Activated naive CD8-positive, alpha-beta T cell treated with anti-CD3 and anti-CD28 coated beads for 36 hours (primary cell): Measurements from ENCODE around the gene CENPU. TPM values are rescaled to one million over a fixed set of nuclear protein-coding genes. Genes with fewer than 3 reads are reported as not detected.
"Not testable (repeated sequence)": the region's sequence is repeated elsewhere in the genome, so short reads cannot be mapped to it uniquely, and the experiment has no call there.

Experiments
- DNase-seq: peaks from one replicate; pipeline ENCODE4 v3.0.0; 2021
- H3K27ac Mint-ChIP-seq: one replicate; pipeline ENCODE4 v1.8.0; 2022; ENCODE audit warnings: mild to moderate bottlenecking, moderate library complexity, mixed read lengths
- H3K27me3 Mint-ChIP-seq: one replicate; pipeline ENCODE4 v1.8.0; 2022; ENCODE audit warnings: mild to moderate bottlenecking, mixed read lengths
- H3K36me3 Mint-ChIP-seq: one replicate; pipeline ENCODE4 v1.8.0; 2021; ENCODE audit warnings: mild to moderate bottlenecking, mixed read lengths
- H3K4me1 Mint-ChIP-seq: one replicate; pipeline ENCODE4 v1.8.0; 2021; ENCODE audit warnings: mixed read lengths
- H3K4me3 Mint-ChIP-seq: one replicate; pipeline ENCODE4 v1.8.0; 2022; ENCODE audit warnings: mild to moderate bottlenecking, moderate library complexity, mixed read lengths
- H3K9me3 Mint-ChIP-seq: one replicate; pipeline ENCODE4 v1.8.0; 2022; ENCODE audit warnings: mixed read lengths
- total RNA-seq, 2 experiments: library from RNA; stranded (reverse); gene quantifications; one replicate each; pipeline ENCODE4 v1.2.3, GENCODE V29; 2021

CENPU gene
- total RNA-seq, 2 experiments from 2014 or later = 75.0 to 77.9 TPM

GRCh38 chr4:184740980-184741391 is 7.1 kb upstream of the CENPU start:
- Mint-ChIP-seq H3K27me3 (no peaks in the 10 kb centered on the region), H3K27ac (no peak overlapping the region), H3K4me3 (no peak overlapping the region), H3K36me3 (no peaks in the 10 kb centered on the region), H3K4me1 (peaks cover 14% of the 10 kb centered on the region), H3K9me3 (peaks cover 1% of the 10 kb centered on the region)
- DNase-seq = no peak

GRCh38 chr4:184739575-184739974 is 5.7 kb upstream of the CENPU start:
- not testable (repeated sequence) for H3K27me3 Mint-ChIP-seq, H3K27ac Mint-ChIP-seq, H3K9me3 Mint-ChIP-seq, H3K4me3 Mint-ChIP-seq, DNase-seq, H3K36me3 Mint-ChIP-seq
- H3K4me1 Mint-ChIP-seq = peaks cover 13% of the 10 kb centered on the region

GRCh38 chr4:184734758-184735157 is 862 bp upstream of the CENPU start:
- peaks cover 4% of the 10 kb centered on the region for H3K27me3 Mint-ChIP-seq
- no peaks in the 10 kb centered on the region for H3K9me3 Mint-ChIP-seq
- peak overlapping the region; percentile 93 for H3K27ac Mint-ChIP-seq
- H3K36me3 Mint-ChIP-seq = peaks cover 19% of the 10 kb centered on the region
- peak overlapping the region; percentile 98 for H3K4me3 Mint-ChIP-seq
- no peak for DNase-seq
- peaks cover 23% of the 10 kb centered on the region for H3K4me1 Mint-ChIP-seq

GRCh38 chr4:184732126-184732525 is 1.8 kb downstream of the CENPU start:
- H3K27me3 Mint-ChIP-seq = peaks cover 4% of the 10 kb centered on the region
- peaks cover 15% of the 10 kb centered on the region for H3K4me1 Mint-ChIP-seq
- no peak for DNase-seq

GRCh38 chr4:184731056-184731455 is 2.8 kb downstream of the CENPU start:
- no peak for DNase-seq
- peaks cover 50% of the 10 kb centered on the region for H3K36me3 Mint-ChIP-seq
- no peaks in the 10 kb centered on the region for H3K9me3 Mint-ChIP-seq
- H3K4me3 Mint-ChIP-seq = no peak overlapping the region
- H3K27me3 Mint-ChIP-seq = peaks cover 4% of the 10 kb centered on the region
- H3K27ac Mint-ChIP-seq = no peak overlapping the region
- H3K4me1 Mint-ChIP-seq = peaks cover 15% of the 10 kb centered on the region

More at GRCh38 chr4:184732126-184732525, 1.8 kb downstream of the CENPU start:
- Mint-ChIP-seq H3K9me3 (no peaks in the 10 kb centered on the region), H3K4me3 (peak overlapping the region; percentile 98), H3K36me3 (peaks cover 41% of the 10 kb centered on the region), H3K27ac (peak overlapping the region; percentile 16)

GRCh38 chr4:184729946-184730345 is 4.0 kb downstream of the CENPU start:
- no peak overlapping the region for H3K4me3 Mint-ChIP-seq
- H3K36me3 Mint-ChIP-seq = peaks cover 57% of the 10 kb centered on the region
- peaks cover 15% of the 10 kb centered on the region for H3K4me1 Mint-ChIP-seq
- H3K27me3 Mint-ChIP-seq = peaks cover 4% of the 10 kb centered on the region
- DNase-seq = no peak
- no peaks in the 10 kb centered on the region for H3K9me3 Mint-ChIP-seq
- H3K27ac Mint-ChIP-seq = no peak overlapping the region

GRCh38 chr4:184728858-184729257 is 5.0 kb downstream of the CENPU start:
- DNase-seq = no peak
- H3K36me3 Mint-ChIP-seq = peaks cover 68% of the 10 kb centered on the region
- H3K27ac Mint-ChIP-seq = no peak overlapping the region

GRCh38 chr4:184727430-184727829 is 6.5 kb downstream of the CENPU start:
- H3K36me3 Mint-ChIP-seq = peaks cover 75% of the 10 kb centered on the region
- no peak overlapping the region for H3K27ac Mint-ChIP-seq

More at GRCh38 chr4:184728858-184729257, 5.0 kb downstream of the CENPU start:
- Mint-ChIP-seq H3K4me1 (peaks cover 12% of the 10 kb centered on the region), H3K27me3 (peaks cover 4% of the 10 kb centered on the region), H3K4me3 (no peak overlapping the region), H3K9me3 (no peaks in the 10 kb centered on the region)

GRCh38 chr4:184722798-184723197 is 11.1 kb downstream of the CENPU start:
- no peak overlapping the region for H3K27ac Mint-ChIP-seq
- H3K9me3 Mint-ChIP-seq = peaks cover 19% of the 10 kb centered on the region
- H3K36me3 Mint-ChIP-seq = peaks cover 88% of the 10 kb centered on the region
- no peaks in the 10 kb centered on the region for H3K27me3 Mint-ChIP-seq
- no peak for DNase-seq
- no peak overlapping the region for H3K4me3 Mint-ChIP-seq
- peaks cover 7% of the 10 kb centered on the region for H3K4me1 Mint-ChIP-seq

More at GRCh38 chr4:184727430-184727829, 6.5 kb downstream of the CENPU start:
- no peak overlapping the region for H3K4me3 Mint-ChIP-seq
- DNase-seq = no peak
- H3K9me3 Mint-ChIP-seq = no peaks in the 10 kb centered on the region
- no peaks in the 10 kb centered on the region for H3K27me3 Mint-ChIP-seq
- H3K4me1 Mint-ChIP-seq = peaks cover 7% of the 10 kb centered on the region

- Mint-ChIP-seq H3K36me3 (peaks cover 85% of the 10 kb centered on the region), H3K4me3 (no peak overlapping the region), H3K9me3 (peaks cover 19% of the 10 kb centered on the region), H3K27ac (no peak overlapping the region), H3K4me1 (peaks cover 7% of the 10 kb centered on the region), H3K27me3 (no peaks in the 10 kb centered on the region)
- no peak for DNase-seq
These were observed 12.6 kb downstream of the CENPU start for GRCh38 chr4:184721254-184721653.

- no peak overlapping the region for H3K4me3 Mint-ChIP-seq
- H3K27ac Mint-ChIP-seq = no peak overlapping the region
- H3K36me3 Mint-ChIP-seq = peaks cover 86% of the 10 kb centered on the region
- no peak for DNase-seq
- H3K27me3 Mint-ChIP-seq = no peaks in the 10 kb centered on the region
- H3K4me1 Mint-ChIP-seq = peaks cover 7% of the 10 kb centered on the region
- H3K9me3 Mint-ChIP-seq = peaks cover 19% of the 10 kb centered on the region
These were observed 14.5 kb downstream of the CENPU start for GRCh38 chr4:184719407-184719806.

GRCh38 chr4:184715526-184715925 is 18.4 kb downstream of the CENPU start:
- H3K27ac Mint-ChIP-seq = no peak overlapping the region
- no peak overlapping the region for H3K4me3 Mint-ChIP-seq
- no peaks in the 10 kb centered on the region for H3K27me3 Mint-ChIP-seq
- no peak for DNase-seq
- peaks cover 5% of the 10 kb centered on the region for H3K9me3 Mint-ChIP-seq
- H3K4me1 Mint-ChIP-seq = no peaks in the 10 kb centered on the region
- H3K36me3 Mint-ChIP-seq = peaks cover 71% of the 10 kb centered on the region

- Mint-ChIP-seq H3K4me3 (no peak overlapping the region), H3K27ac (no peak overlapping the region), H3K27me3 (no peaks in the 10 kb centered on the region), H3K9me3 (no peaks in the 10 kb centered on the region), H3K36me3 (peaks cover 67% of the 10 kb centered on the region), H3K4me1 (no peaks in the 10 kb centered on the region)
- DNase-seq = no peak
These were observed 20.0 kb downstream of the CENPU start for GRCh38 chr4:184713887-184714286.

GRCh38 chr4:184712322-184712721 is 21.6 kb downstream of the CENPU start:
- no peaks in the 10 kb centered on the region for H3K27me3 Mint-ChIP-seq
- H3K4me1 Mint-ChIP-seq = no peaks in the 10 kb centered on the region
- H3K36me3 Mint-ChIP-seq = peaks cover 65% of the 10 kb centered on the region
- no peak overlapping the region for H3K4me3 Mint-ChIP-seq
- no peaks in the 10 kb centered on the region for H3K9me3 Mint-ChIP-seq
- no peak for DNase-seq
- no peak overlapping the region for H3K27ac Mint-ChIP-seq

- Mint-ChIP-seq H3K4me3 (no peak overlapping the region), H3K9me3 (no peaks in the 10 kb centered on the region), H3K4me1 (peaks cover 8% of the 10 kb centered on the region), H3K27ac (no peak overlapping the region), H3K27me3 (no peaks in the 10 kb centered on the region), H3K36me3 (peaks cover 69% of the 10 kb centered on the region)
- DNase-seq = no peak
These were observed 27.4 kb downstream of the CENPU start for GRCh38 chr4:184706453-184706852.

GRCh38 chr4:184705692-184706091 is 28.2 kb downstream of the CENPU start:
- no peak for DNase-seq
- no peaks in the 10 kb centered on the region for H3K27me3 Mint-ChIP-seq
- no peaks in the 10 kb centered on the region for H3K9me3 Mint-ChIP-seq
- no peak overlapping the region for H3K4me3 Mint-ChIP-seq
- H3K4me1 Mint-ChIP-seq = peaks cover 8% of the 10 kb centered on the region
- H3K36me3 Mint-ChIP-seq = peaks cover 70% of the 10 kb centered on the region
- H3K27ac Mint-ChIP-seq = peak overlapping the region; percentile 31
